Measurements from ENCODE around the gene REC114.

The REC114 gene

DNA sequence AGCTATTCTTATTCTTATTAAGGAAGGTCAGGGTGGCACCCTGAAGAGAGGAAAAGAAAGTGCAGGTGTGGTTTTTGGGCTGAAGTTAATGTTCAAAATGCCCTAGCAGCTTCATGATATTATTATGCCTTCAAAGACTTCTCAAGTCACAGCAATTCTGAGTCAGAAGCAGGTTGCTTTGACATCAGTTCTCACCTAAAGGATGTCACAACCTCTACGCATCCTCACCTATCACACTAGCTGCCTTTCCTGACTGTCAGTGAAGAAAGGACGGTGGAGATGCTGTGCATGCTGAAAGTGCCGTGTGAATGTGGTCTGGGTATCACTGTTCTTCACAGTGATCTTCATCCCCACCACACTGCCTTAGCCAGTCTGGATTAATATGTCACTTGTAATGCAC is 140.6 kb downstream of the REC114 start:
- DNase-seq: no peak

- no peak for DNase-seq
Observed at GRCh38 chr15:73584699-73585420, 141.9 kb downstream of the REC114 start.

DNA sequence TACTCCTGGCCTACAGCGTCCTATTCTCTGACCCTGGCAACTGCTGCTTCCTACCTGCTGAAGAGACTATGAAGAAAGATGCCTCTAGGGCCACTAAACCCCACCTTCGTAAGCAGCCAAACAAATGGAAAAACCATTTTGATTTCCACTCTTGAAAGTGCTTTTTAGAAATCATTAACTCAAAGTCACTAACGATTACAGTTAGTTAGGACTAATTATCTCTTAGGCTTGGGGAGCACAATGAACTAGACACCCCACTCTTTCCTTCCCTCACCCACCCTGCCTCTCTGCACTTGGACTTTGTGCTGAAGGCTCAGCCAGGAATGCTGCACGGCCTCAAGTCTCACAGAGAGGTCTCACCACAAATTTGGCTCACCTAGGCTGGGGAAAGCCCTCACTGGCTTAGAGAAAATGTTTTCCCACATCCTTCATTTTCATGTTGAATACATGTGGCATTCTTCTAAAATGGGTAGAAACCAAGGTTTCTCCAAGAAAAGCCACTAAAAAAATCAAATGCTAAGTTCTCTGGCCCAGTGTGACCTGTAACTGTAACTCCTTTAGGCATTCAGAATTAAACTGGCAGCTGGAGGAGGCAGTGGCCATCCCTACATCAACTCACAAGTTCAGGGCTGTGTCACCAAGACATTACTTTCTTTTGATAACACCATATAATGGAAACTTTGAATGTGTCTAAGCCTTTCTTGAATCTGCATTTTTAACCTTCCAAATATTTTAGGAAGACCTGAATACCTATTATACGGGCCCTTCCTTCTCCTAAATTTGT is 143.1 kb downstream of the REC114 start:
- no peak for DNase-seq

DNA sequence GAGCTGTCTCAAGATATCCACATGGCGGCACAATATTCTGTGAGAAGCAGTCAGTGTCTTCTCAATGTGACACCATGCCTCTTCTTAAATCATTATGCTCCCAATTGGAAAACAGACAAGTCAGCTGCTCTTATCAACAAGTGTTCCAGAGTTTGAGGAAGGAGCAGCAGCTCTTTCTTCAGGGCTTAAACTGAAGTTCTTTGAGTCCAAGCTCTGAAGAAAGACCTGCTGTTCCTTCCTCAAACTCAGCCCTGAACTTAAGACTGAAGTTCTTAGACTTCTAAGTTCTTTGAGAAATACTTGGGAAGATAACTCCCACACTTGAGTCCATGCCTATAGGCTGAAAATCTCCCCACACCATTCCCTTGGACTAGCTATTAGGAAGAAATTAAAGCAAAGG is 146.8 kb downstream of the REC114 start:
- DNase-seq: no peak

GRCh38 chr15:73590263-73590662 is 147.3 kb downstream of the REC114 start:
- DNase-seq: no peak

DNA sequence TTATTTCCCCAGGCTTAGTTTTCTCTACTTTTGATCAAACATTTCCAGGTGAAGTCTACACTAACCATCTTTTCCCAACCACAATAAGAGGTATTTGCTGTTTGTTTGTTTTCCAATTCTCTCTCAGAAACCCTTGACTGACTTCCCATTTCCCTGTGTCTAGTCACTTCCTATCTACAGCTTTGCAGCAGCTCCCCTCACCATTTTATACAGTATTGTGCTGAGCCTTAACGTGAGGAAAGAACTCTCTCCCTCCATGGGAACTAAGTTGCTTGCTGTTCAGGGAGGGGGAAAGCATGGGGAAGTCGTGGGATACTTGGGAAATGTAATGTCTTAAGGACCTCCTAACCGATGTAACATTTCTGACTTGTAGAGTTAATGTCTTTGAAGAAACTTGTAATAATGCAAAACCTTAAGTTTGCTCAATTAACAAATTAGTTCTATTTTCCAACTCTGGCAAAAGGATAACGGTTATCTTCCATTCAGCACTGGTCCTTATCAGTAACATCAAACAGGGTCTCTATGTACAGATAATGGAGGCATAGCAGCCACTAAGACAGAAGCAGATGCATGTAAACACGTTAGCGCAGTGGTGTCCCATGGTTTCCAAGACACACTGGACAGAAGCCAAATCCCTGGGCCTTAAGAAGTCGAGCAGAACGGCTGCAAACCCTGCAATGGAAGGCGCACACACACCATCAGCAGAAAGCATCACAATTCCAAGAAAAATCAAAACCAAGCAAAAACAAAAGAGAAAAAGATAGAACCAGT is 150.5 kb downstream of the REC114 start:
- DNase-seq: no peak

GRCh38 chr15:73594109-73594508 is 151.1 kb downstream of the REC114 start:
- no peak for DNase-seq

GRCh38 chr15:73596174-73596573 is 153.2 kb downstream of the REC114 start:
- DNase-seq: no peak

DNA sequence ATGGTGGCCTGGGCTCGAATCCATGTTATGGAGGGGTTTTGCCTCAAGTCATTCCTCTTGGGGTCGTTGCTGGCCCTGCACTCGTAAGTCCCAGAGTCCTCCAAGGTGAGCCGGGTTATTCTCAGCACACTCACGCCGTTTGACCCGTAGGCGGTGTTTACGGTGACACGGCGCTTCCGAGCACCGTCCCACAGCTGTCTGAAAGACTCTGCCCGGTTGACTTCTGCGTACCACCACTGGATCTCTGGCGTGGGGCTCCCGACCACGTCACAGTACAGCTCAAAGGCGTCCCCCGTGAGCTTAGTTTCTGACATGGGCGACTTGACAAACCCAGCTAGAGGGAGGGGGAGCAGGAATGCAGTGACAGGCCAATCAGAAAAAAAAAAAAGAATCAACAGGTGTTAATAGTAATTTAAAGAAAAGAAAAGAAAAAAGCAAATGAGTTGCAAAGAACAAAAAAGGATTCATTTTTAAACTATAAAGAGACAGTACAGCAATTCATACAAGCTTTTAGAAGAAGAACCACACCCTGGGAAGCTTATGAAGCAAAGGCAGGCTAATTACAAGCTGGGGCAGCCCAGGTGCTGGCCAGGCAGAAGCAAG is 154.2 kb downstream of the REC114 start:
- no peak for DNase-seq

GRCh38 chr15:73598530-73599160 is 155.7 kb downstream of the REC114 start:
- no peak for DNase-seq

DNA sequence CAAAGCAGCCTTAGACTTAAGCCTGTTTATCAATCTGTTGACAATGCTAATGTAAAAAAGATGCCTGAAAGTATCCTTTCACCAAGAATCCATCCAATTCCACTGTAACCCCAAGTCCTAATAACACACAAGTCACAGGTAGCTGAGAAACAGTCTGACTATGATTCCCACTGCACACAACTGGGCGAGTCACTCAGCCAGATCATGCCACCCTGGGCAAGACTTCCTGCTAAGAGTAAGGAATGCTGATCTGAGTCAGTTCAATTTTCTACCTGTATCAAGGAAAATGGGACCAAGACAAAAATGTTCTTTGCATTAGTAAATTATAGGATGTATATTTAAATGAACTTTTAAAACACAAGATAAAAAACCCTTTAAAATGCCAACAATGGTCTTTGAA is 157.0 kb downstream of the REC114 start:
- DNase-seq: no peak

DNA sequence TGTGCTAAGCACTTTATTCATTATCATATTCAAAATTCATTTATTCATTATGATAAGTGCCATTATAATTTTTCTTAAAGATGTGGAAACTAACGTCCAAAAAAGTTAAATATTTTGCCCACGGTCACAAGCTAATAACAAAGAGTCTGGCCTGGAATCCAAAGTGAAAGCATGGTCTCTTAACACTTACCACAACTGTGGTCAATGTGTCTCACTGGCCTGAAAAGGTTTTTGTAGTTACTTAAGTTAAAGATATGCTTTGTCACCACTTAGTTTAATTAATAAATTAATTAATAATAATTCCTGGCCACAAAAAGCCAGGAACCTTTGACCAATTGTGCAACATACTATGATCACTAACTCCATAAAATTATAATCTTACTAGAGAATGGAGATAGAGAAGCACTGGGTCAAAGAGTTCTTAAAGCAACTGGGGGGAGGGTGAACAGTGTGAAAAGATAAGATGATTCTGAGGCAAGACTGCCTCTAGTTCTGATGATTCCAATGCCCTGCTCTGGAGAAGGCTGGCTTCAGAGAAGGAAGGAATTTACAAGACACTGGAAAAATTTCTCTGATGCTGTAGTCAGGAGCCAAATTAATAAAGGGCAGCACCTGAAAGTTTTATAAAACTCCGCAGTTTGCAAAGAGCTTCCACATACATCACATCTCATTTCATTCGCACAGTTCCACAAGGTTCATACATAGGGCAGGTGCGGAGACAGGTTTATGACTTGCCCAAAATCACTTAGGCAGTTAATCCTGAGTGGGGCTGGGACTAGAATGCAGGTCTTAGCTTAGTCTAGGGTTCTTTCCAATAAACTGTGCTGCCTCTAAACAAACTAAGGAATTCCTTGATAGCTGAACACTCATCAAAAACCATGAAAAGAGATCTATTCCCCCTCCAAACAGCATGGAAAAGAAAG is 157.7 kb downstream of the REC114 start:
- DNase-seq: no peak

DNA sequence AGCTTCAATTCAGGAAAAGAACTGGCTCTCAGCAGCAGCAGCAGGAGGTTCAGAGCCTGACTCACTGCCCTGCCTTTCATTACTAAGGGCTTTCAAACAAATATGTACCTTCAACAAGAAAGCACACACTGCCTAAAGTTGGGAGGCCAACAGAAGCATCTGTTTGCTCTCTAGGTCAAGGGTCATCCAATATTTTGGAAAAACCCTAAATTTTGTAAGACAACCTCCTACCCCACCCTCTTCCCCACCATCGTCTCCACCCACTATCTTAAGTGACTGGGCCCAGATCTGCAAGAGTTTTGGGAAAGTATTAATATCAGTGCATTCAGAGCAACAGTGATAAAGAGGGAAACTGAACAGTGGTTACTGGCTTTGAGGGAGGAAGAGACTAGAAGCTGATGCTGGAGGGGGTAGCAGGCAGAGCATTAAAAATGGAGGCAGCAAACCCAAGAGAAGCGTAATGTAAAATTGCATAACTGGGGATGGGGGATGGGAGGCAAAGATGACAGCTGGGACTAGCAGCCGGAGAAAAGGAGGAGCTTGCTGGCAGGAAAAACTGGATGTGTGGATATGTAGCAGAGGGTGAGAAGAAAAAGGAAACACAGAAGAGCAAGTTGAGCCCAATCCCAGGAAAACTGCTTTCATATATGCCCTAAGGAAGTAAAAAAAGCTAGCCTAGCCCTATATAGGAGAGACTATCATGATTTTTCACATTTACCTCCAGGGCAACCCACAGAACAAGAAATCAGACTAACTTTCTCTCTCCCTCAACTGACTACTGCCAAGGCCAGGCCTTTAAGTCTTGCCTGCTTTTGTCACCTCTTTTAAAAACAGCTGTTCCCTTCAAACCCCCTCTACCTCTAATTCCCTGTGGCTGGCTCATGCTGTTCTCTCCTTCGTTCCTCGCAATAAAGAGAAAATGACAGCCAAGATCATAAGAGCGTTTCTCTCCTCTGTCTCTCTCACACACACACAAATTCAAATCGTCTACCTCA is 158.8 kb downstream of the REC114 start:
- DNase-seq: peak; percentile 46

- DNase-seq: no peak
Observed at GRCh38 chr15:73602446-73602843, 159.5 kb downstream of the REC114 start.

DNA sequence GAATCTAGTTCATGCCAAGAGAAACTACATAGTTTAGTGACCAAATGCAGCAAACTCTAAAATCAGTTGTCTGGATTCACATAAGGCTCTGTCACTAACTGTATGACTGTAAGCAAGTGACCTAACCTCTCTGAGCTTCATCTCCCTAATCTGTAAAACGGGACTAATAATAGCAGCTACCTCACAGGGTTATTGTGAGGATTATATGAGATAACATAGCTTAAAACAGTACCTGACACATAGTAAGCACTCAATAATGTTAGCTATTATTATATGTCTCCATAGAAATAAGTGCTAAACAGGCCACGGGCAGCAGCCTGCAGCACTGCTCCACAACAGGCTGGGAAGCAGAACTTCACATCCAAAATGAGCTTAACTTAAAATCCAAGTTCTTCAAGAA is 160.0 kb downstream of the REC114 start:
- no peak for DNase-seq

- no peak for DNase-seq
Observed at GRCh38 chr15:73604477-73604876, 161.5 kb downstream of the REC114 start.

DNA sequence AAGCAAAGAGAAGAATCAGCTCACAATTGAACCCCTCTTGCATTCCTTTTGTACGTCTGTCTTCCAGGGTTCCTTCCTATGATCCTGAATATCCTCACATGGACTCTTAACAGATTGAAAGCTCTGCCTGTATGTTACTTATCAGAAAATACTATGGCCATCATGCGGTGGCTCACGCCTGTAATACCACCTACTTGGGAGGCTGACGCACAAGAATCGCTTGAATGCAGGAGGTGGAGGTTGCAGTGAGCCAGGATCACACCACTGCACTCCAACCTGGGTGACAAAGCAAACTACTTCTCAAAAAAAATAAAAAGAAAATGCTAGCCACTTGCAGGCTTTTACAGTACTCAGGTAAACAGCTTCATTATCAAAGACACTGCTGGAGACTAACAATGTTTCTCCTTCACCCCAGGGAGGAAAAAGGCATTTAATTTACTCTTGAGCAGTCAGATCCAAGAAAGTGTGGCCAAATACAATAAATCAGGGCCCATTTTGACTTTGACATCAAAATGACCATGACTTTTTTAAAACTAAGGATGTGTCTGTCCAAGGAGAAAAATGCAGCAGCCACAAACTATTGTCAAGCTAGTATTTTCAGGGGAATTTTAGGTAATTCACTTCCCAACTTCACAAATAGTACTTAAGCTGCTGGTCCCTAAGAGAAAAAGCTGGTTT is 162.9 kb downstream of the REC114 start:
- DNase-seq: no peak

DNA sequence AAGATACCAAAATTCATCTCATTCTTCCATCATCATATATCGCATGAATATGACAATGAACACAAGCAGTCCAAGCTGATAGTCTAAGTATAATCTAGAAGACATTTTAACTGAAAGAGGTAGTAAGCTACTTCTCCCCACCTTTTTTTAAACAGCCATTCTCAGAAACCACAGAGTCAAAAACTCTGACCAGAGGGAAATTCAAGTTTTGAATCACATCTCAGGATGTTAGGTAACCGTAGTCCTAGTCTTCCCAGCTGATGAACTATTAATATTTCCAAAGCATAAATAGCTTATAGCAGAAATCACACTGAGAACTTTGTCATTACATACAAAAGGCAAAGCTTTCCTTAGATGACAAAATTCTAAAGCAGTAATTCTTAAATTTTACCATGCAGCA is 164.4 kb downstream of the REC114 start:
- DNase-seq: no peak

DNA sequence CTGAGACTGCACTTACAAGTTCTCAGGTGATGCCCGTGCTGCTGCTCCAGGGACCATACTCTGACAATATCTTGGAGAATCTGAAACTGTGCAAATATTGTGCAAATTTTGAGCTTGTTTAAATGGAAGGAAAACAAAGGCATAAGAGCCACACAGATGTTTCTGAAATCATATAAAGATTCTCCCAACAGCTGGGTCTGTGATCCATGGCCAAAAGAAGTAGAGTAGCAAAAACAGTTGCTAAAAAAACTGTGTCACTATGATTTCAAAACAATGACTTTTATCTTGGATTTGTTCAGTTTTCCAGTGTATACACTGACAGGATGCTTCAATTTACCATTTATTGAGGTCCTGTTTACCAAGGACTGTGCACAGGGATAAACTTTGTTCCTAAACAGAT is 164.9 kb downstream of the REC114 start:
- no peak for DNase-seq

GRCh38 chr15:73608475-73608874 is 165.5 kb downstream of the REC114 start:
- DNase-seq: no peak

All from NCI-H1694 treated with DMSO at 0.1 percent for 48 hours (cell line).